ENCODE data around the gene NCOA3.
"Not testable (repeated sequence)": the region's sequence is repeated elsewhere in the genome, so short reads cannot be mapped to it uniquely, and the experiment has no call there.

The NCOA3 gene

GRCh38 chr20:47456041-47456537 lies 45.6 kb upstream of the NCOA3 start:
- Histone ChIP-seq H3K79me1 (ENCODE audit: low read length) (no peaks in the 10 kb centered on the region), H2BK5ac (ENCODE audit: low read length) (no peak overlapping the region), H3K23ac (ENCODE audit: low read length) (no peak overlapping the region), H2AK5ac (ENCODE audit: low read length) (no peak overlapping the region), H2BK120ac (ENCODE audit: low read depth, low read length) (no peak overlapping the region), H3K79me2 (ENCODE audit: control insufficient read depth, insufficient read depth, low read length) (no peaks in the 10 kb centered on the region), H2BK15ac (replicated peaks; ENCODE audit: low read depth) (no peak overlapping the region), H3K27me3 (ENCODE audit: insufficient read depth, low read length, poor library complexity) (no peaks in the 10 kb centered on the region), H3K9ac (ENCODE audit: low read length) (no peak overlapping the region), H3K4me2 (ENCODE audit: low read length) (no peak overlapping the region), H3K18ac (ENCODE audit: low read length) (no peak overlapping the region), H4K8ac (ENCODE audit: low read depth, low read length) (no peak overlapping the region), H3K4ac (ENCODE audit: low read depth, low read length) (no peak overlapping the region), H4K5ac (ENCODE audit: low read length) (no peak overlapping the region), H3K36me3 (ENCODE audit: control insufficient read depth, insufficient read depth, low read length) (no peaks in the 10 kb centered on the region), H3K4me1 (ENCODE audit: control insufficient read depth, low read depth, low read length) (no peaks in the 10 kb centered on the region), H3K4me3 (ENCODE audit: low read length) (no peak overlapping the region), H3K56ac (ENCODE audit: low read length) (no peak overlapping the region), H3K27ac (ENCODE audit: low read depth, low read length) (no peak overlapping the region)
- WGBS (ENCODE audit: extremely low coverage, insufficient coverage, low lambda C conversion rate) = no CpG with 5 or more reads among the region's 8 CpGs
- no peak for DNase-seq

GRCh38 chr20:47456952-47457724 lies 44.5 kb upstream of the NCOA3 start:
- no peak for DNase-seq
- H3K79me2 ChIP-seq (ENCODE audit: control insufficient read depth, insufficient read depth, low read length) = no peaks in the 10 kb centered on the region

GRCh38 chr20:47458280-47459050 lies 43.2 kb upstream of the NCOA3 start:
- H3K4ac ChIP-seq (ENCODE audit: low read depth, low read length); DNase-seq: not testable (repeated sequence)

More at GRCh38 chr20:47456952-47457724, 44.5 kb upstream of the NCOA3 start:
- Histone ChIP-seq H3K18ac (ENCODE audit: low read length) (no peak overlapping the region), H3K56ac (ENCODE audit: low read length) (no peak overlapping the region), H2BK120ac (ENCODE audit: low read depth, low read length) (no peak overlapping the region), H3K27ac (ENCODE audit: low read depth, low read length) (no peak overlapping the region), H3K9ac (ENCODE audit: low read length) (no peak overlapping the region), H3K79me1 (ENCODE audit: low read length) (no peaks in the 10 kb centered on the region), H3K4me2 (ENCODE audit: low read length) (no peak overlapping the region), H3K4me1 (ENCODE audit: control insufficient read depth, low read depth, low read length) (no peaks in the 10 kb centered on the region), H2AK5ac (ENCODE audit: low read length) (no peak overlapping the region), H3K4me3 (ENCODE audit: low read length) (no peak overlapping the region), H4K5ac (ENCODE audit: low read length) (no peak overlapping the region), H4K8ac (ENCODE audit: low read depth, low read length) (no peak overlapping the region), H3K27me3 (ENCODE audit: insufficient read depth, low read length, poor library complexity) (no peaks in the 10 kb centered on the region), H2BK5ac (ENCODE audit: low read length) (no peak overlapping the region), H3K23ac (ENCODE audit: low read length) (no peak overlapping the region), H3K4ac (ENCODE audit: low read depth, low read length) (no peak overlapping the region), H2BK15ac (replicated peaks; ENCODE audit: low read depth) (no peak overlapping the region), H3K36me3 (ENCODE audit: control insufficient read depth, insufficient read depth, low read length) (no peaks in the 10 kb centered on the region)
- no CpG with 5 or more reads among the region's 13 CpGs for WGBS (ENCODE audit: extremely low coverage, insufficient coverage, low lambda C conversion rate)

GRCh38 chr20:47459344-47460073 lies 42.2 kb upstream of the NCOA3 start:
- no CpG with 5 or more reads among the region's 9 CpGs for WGBS (ENCODE audit: extremely low coverage, insufficient coverage, low lambda C conversion rate)
- H3K79me2 ChIP-seq (ENCODE audit: control insufficient read depth, insufficient read depth, low read length) = no peaks in the 10 kb centered on the region
- no peak overlapping the region for H3K56ac ChIP-seq (ENCODE audit: low read length)
- no peak overlapping the region for H3K23ac ChIP-seq (ENCODE audit: low read length)
- no peak overlapping the region for H3K4me3 ChIP-seq (ENCODE audit: low read length)
- H3K27ac ChIP-seq (ENCODE audit: low read depth, low read length) = no peak overlapping the region
- H4K5ac ChIP-seq (ENCODE audit: low read length) = no peak overlapping the region
- no peak overlapping the region for H2BK5ac ChIP-seq (ENCODE audit: low read length)
- no peak overlapping the region for H2BK15ac ChIP-seq (replicated peaks; ENCODE audit: low read depth)
- no peak overlapping the region for H4K8ac ChIP-seq (ENCODE audit: low read depth, low read length)
- H2BK120ac ChIP-seq (ENCODE audit: low read depth, low read length) = no peak overlapping the region
- no peaks in the 10 kb centered on the region for H3K27me3 ChIP-seq (ENCODE audit: insufficient read depth, low read length, poor library complexity)
- H3K18ac ChIP-seq (ENCODE audit: low read length) = no peak overlapping the region
- DNase-seq = no peak
- H3K4me1 ChIP-seq (ENCODE audit: control insufficient read depth, low read depth, low read length) = no peaks in the 10 kb centered on the region
- H3K9ac ChIP-seq (ENCODE audit: low read length) = no peak overlapping the region
- H3K79me1 ChIP-seq (ENCODE audit: low read length) = no peaks in the 10 kb centered on the region
- no peak overlapping the region for H2AK5ac ChIP-seq (ENCODE audit: low read length)
- no peaks in the 10 kb centered on the region for H3K36me3 ChIP-seq (ENCODE audit: control insufficient read depth, insufficient read depth, low read length)
- no peak overlapping the region for H3K4ac ChIP-seq (ENCODE audit: low read depth, low read length)
- no peak overlapping the region for H3K4me2 ChIP-seq (ENCODE audit: low read length)

More at GRCh38 chr20:47458280-47459050, 43.2 kb upstream of the NCOA3 start:
- not testable (repeated sequence) for H2AK5ac ChIP-seq (ENCODE audit: low read length); H2BK120ac ChIP-seq (ENCODE audit: low read depth, low read length); H3K27me3 ChIP-seq (ENCODE audit: insufficient read depth, low read length, poor library complexity); H4K5ac ChIP-seq (ENCODE audit: low read length); H3K23ac ChIP-seq (ENCODE audit: low read length); H3K27ac ChIP-seq (ENCODE audit: low read depth, low read length); H3K36me3 ChIP-seq (ENCODE audit: control insufficient read depth, insufficient read depth, low read length); H3K18ac ChIP-seq (ENCODE audit: low read length); H3K79me2 ChIP-seq (ENCODE audit: control insufficient read depth, insufficient read depth, low read length); H3K4me1 ChIP-seq (ENCODE audit: control insufficient read depth, low read depth, low read length); H3K4me3 ChIP-seq (ENCODE audit: low read length); H2BK15ac ChIP-seq (replicated peaks; ENCODE audit: low read depth); H3K4me2 ChIP-seq (ENCODE audit: low read length); H3K9ac ChIP-seq (ENCODE audit: low read length); H4K8ac ChIP-seq (ENCODE audit: low read depth, low read length); H3K56ac ChIP-seq (ENCODE audit: low read length); H3K79me1 ChIP-seq (ENCODE audit: low read length); H2BK5ac ChIP-seq (ENCODE audit: low read length)
- no CpG with 5 or more reads among the region's 8 CpGs for WGBS (ENCODE audit: extremely low coverage, insufficient coverage, low lambda C conversion rate)

GRCh38 chr20:47460761-47461112 lies 41.0 kb upstream of the NCOA3 start:
- H3K4me2 ChIP-seq (ENCODE audit: low read length); H3K56ac ChIP-seq (ENCODE audit: low read length); H3K4me1 ChIP-seq (ENCODE audit: control insufficient read depth, low read depth, low read length); H3K36me3 ChIP-seq (ENCODE audit: control insufficient read depth, insufficient read depth, low read length); H2BK15ac ChIP-seq (replicated peaks; ENCODE audit: low read depth); DNase-seq; H3K4me3 ChIP-seq (ENCODE audit: low read length); H2BK5ac ChIP-seq (ENCODE audit: low read length); H3K27me3 ChIP-seq (ENCODE audit: insufficient read depth, low read length, poor library complexity); H4K5ac ChIP-seq (ENCODE audit: low read length); H3K9ac ChIP-seq (ENCODE audit: low read length); H3K79me1 ChIP-seq (ENCODE audit: low read length); H3K79me2 ChIP-seq (ENCODE audit: control insufficient read depth, insufficient read depth, low read length); H3K4ac ChIP-seq (ENCODE audit: low read depth, low read length); H2BK120ac ChIP-seq (ENCODE audit: low read depth, low read length); H3K23ac ChIP-seq (ENCODE audit: low read length); H2AK5ac ChIP-seq (ENCODE audit: low read length); H3K27ac ChIP-seq (ENCODE audit: low read depth, low read length); H4K8ac ChIP-seq (ENCODE audit: low read depth, low read length); H3K18ac ChIP-seq (ENCODE audit: low read length): not testable (repeated sequence)
- no CpG with 5 or more reads among the region's 6 CpGs for WGBS (ENCODE audit: extremely low coverage, insufficient coverage, low lambda C conversion rate)

All from mesendoderm (in vitro differentiated cells).